GM19468 (cell line): Measurements from ENCODE around the gene PNLIPRP2.

Source experiments
- ATAC-seq: cut with Tn5 transposase; IDR thresholded peaks from one replicate; pipeline ENCODE4 v1.9.1; 2021; ENCODE audit warnings: mild to moderate bottlenecking, moderate library complexity, moderate number of reproducible peaks; ENCODE audit not compliant: unreplicated experiment; ENCODE audit errors: extremely low read depth

Gene PNLIPRP2

GRCh38 chr10:116611153-116611545 is 9.6 kb upstream of the PNLIPRP2 start:
- ATAC-seq, result no peak

- no peak for ATAC-seq
Measured at GRCh38 chr10:116612107-116612769, 8.5 kb upstream of the PNLIPRP2 start.

- ATAC-seq, result no peak
Measured at GRCh38 chr10:116613471-116613870, 7.3 kb upstream of the PNLIPRP2 start.

GRCh38 chr10:116614796-116615195 is 6.0 kb upstream of the PNLIPRP2 start:
- no peak for ATAC-seq

GRCh38 chr10:116615199-116615776 is 5.5 kb upstream of the PNLIPRP2 start:
- ATAC-seq, result no peak

GRCh38 chr10:116621476-116621875 is 723 bp downstream of the PNLIPRP2 start:
- ATAC-seq, result no peak

DNA sequence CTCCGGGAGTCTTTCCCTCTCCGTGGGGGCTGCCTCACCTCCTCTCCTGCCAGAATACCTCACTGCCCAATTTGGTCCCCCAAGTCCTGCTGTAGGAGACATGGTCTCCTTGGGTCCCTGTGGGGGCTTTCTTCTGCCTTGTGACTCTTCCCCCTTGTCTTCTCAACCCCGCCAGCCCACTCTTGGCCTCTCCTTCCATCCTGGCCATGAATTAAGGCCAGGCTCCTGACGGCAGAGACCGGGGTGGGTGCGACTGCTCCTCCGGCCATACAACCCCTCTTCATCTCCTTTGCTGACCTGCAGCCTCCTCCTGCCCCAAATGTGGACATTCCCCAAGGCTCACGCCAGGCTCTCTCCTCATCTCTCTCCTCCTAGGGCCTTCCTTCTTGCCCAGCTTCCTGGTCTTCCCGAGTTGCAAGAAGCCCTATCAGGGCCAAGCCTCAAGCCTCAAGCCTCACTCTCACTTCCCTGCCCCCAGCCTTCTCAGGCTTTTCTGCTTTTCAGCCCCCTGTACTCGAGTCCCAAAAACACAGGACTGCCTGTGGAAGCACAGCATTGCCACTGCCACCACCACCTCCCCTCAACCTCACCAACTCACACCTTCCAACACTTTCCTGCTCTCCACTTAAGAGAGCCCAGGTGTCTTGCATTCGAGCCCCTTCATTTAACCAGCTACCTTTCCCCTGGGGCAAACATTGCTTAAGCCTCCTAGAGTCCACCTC is 1.3 kb downstream of the PNLIPRP2 start:
- no peak for ATAC-seq

- ATAC-seq, result no peak
Measured at GRCh38 chr10:116625845-116626244, 5.1 kb downstream of the PNLIPRP2 start.

GRCh38 chr10:116626815-116627214 is 6.1 kb downstream of the PNLIPRP2 start:
- no peak for ATAC-seq

- ATAC-seq, result no peak
Measured at GRCh38 chr10:116627386-116627933, 6.7 kb downstream of the PNLIPRP2 start.

DNA sequence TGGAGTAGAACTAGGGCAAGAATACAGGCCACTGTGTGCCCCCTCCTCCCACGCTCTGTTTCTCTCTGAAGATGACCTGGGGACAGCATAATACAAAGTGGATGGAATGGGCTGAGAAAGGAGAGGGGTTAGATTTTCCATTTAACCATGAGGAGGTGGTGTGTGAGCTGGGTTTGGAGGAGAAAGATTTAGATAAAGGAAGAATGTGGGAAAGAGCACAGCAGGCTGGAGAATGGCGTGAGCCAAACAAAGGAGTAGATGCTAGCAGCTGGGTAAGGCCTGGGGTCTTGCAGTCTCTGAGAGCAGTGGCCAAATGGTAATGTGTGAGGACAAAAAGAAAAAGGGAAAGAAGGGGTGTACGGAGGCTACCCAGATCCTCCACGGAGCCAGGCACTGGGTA is 8.6 kb downstream of the PNLIPRP2 start:
- no peak for ATAC-seq

- ATAC-seq, result no peak
Measured at GRCh38 chr10:116630020-116630419, 9.3 kb downstream of the PNLIPRP2 start.

DNA sequence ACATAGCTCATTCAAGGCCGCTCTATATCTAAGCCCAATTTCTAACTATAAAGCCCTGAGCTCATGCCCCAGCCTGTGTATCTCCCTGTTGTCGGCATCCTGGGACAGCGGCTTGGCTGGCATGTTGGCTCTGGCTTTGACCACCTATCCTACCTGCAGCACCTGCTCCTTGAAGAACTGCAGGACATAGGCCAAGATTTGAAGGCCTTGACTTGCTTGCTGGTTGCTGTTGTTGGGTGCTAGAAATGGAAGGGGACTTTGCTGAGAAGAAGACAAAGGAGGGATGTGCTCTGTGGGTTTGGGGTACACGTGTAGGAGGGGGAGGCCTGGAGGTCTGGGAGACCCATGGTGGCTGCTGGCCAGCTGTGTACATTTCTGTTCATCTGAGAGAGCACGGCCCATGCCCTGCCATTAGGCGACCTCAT is 11.1 kb downstream of the PNLIPRP2 start:
- no peak for ATAC-seq

GRCh38 chr10:116632596-116633215 is 12.0 kb downstream of the PNLIPRP2 start:
- ATAC-seq, result no peak

- ATAC-seq, result no peak
Measured at GRCh38 chr10:116633216-116633600, 12.5 kb downstream of the PNLIPRP2 start.

- no peak for ATAC-seq
Measured at GRCh38 chr10:116634126-116634975, 13.6 kb downstream of the PNLIPRP2 start.

GRCh38 chr10:116636385-116636784 is 15.6 kb downstream of the PNLIPRP2 start:
- ATAC-seq, result no peak

- ATAC-seq, result no peak
Measured at GRCh38 chr10:116636976-116637375, 16.2 kb downstream of the PNLIPRP2 start.

- no peak for ATAC-seq
Measured at GRCh38 chr10:116637830-116638229, 17.1 kb downstream of the PNLIPRP2 start.

GRCh38 chr10:116646502-116646901 is 25.7 kb downstream of the PNLIPRP2 start:
- no peak for ATAC-seq
